Pancreas (tissue), 10 donors: Measurements from ENCODE around the gene SCAMP5. TPM values are rescaled to one million over a fixed set of nuclear protein-coding genes. Genes with fewer than 3 reads are reported as not detected.
A peak's percentile ranks its signal among the peaks of the same experiment; 100 is the strongest.

ENCODE experiments used
- ATAC-seq, 4 donors: fragments of 200-7000 bp; cut with Tn5 transposase; one replicate each; pipeline versions ENCODE4 v1.8.0 to v1.9.1; 2020; ENCODE audit warnings: mild to moderate bottlenecking in 4 of 4, moderate library complexity in 4 of 4
- DNase-seq, 6 donors: peaks; one replicate each; pipeline ENCODE4 v3.0.0-alpha.2; 2020
- FAIRE-seq: peaks from 2 replicates; lab custom pipeline; 2012; peaks lifted over from hg19 to GRCh38; lab: Jason Lieb, UNC
- H3K27ac ChIP-seq, 4 donors: fragments of 200-600 bp; sonication (generic); 1 replicate in 3 of 4; 2 replicates in 1 of 4; pipeline versions ENCODE4 v1.5.0 to v1.8.0; 2020
- H3K27me3 ChIP-seq, 4 donors: fragments of 200-600 bp; one replicate each; pipeline ENCODE4 v1.8.0; 2021
- H3K36me3 ChIP-seq, 3 donors: fragments of 200-600 bp; sonication (generic) in 1 of 3; one replicate each; pipeline versions ENCODE4 v1.5.0 to v1.8.0; 2020 to 2021
- H3K4me1 ChIP-seq, 3 donors: fragments of 200-600 bp; one replicate each; pipeline ENCODE4 v1.8.0; 2021
- H3K4me3 ChIP-seq, 4 donors: fragments of 200-600 bp; sonication (generic) in 2 of 4; one replicate each; pipeline versions ENCODE4 v1.5.0 to v1.8.0; 2020 to 2021
- H3K9me3 ChIP-seq, 4 donors: fragments of 200-600 bp; one replicate each; pipeline ENCODE4 v1.8.0; 2021
- WGBS, 2 donors: extraction: QIAGEN DNeasy Blood & Tissue Kit; methylation state at CpG; one replicate each; pipeline ENCODE4 v1.1.7; 2013; 5-methylcytosine and 5-hydroxymethylcytosine counted together
- intact Hi-C, 3 donors: fragments of 100-400 bp; cut with DNase I; formaldehyde crosslinking; loops; one replicate each; pipeline versions ENCODE4 v1.11.1 to v1.14.2; 2022
- polyA plus RNA-seq, 2 donors: library from polyadenylated mRNA; stranded (reverse); fragments of 200-250 nt; gene quantifications; one replicate each; pipeline ENCODE4 v1.2.3, GENCODE V29; 2013
- total RNA-seq, 6 donors: library from RNA; stranded (reverse); fragmentation: NEBNext Ultra II Directional in 4 of 6; extraction: Animal tissue kit (Norgen Biotek cat#: 25700) in 4 of 6; gene quantifications; one replicate each; pipeline versions ENCODE4 v1.2.1 to v1.2.4, GENCODE V29; 2021 to 2023
- TF ChIP-seq, protein P1 (sequence below), 4 donors: fragments of 200-600 bp; sonication (generic) in 3 of 4; IDR thresholded peaks; one replicate each; pipeline versions ENCODE4 v1.5.0 to v1.8.0; 2021; ENCODE audit warnings: antibody characterized with exemption in 4 of 4
- donor health status: healthy with polysubstance abuse.
- donor health status: DM: no; HTN: no; CAD: no; lungs with moderate emphysema.
- donor health status: DM: no; HTN: no; CAD: no.
- donor health status: control.
- donor health status: control.
- donor health status: Bipolar disorder and iron deficiency.
- donor health status: DM: yes; HTN: yes; CAD: no.
- donor health status: DM: no; HTN: no; CAD: no.
- donor health status: DM: no; HTN: no; CAD: no.
- donor health status: DM: yes; HTN: yes; CAD: no.

Gene SCAMP5
- total and polyA plus RNA-seq, 8 donors: 24.5 to 59.2 (median 38.8) TPM

DNA sequence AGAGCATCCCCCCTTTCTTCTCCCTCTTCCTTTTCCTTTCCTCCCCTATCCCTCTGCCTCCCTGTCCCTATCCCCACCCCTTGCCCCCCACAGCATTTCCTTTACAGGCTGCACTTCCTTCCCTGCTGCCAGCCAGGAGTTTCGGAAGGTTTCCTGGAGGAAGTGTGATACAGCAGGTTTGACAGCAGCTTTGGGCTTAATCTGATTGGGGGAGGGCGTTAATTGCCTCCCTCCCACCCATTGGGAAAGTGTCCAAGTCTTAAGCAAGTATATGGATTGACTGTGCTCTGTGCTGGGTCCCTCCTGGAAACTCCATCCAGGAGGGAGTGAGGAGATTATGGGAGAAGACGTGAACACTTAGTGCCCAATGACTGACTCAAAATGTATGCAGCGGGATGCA is 1.8 kb downstream of the SCAMP5 start:
- intact Hi-C loops: no loop called here
- WGBS, 2 donors: 47 to 53% methylated on average over 4 of the region's 4 CpGs
- DNase-seq: peak in 1 of 6 donors; percentile 43
- Histone ChIP-seq H3K4me1 (peaks cover 5 to 19% (median 12%) of the 10 kb centered on the region in 3 donors), H3K36me3 (no peaks in the 10 kb centered on the region), H3K27me3 (no peaks in the 10 kb centered on the region), H3K27ac (peak overlapping the region in 2 of 4 donors; percentile 57 to 87), H3K9me3 (no peaks in the 10 kb centered on the region), H3K4me3 (peak overlapping the region in 1 of 4 donors; percentile 77)
- FAIRE-seq: no peak
- TF ChIP-seq, protein P1, sequence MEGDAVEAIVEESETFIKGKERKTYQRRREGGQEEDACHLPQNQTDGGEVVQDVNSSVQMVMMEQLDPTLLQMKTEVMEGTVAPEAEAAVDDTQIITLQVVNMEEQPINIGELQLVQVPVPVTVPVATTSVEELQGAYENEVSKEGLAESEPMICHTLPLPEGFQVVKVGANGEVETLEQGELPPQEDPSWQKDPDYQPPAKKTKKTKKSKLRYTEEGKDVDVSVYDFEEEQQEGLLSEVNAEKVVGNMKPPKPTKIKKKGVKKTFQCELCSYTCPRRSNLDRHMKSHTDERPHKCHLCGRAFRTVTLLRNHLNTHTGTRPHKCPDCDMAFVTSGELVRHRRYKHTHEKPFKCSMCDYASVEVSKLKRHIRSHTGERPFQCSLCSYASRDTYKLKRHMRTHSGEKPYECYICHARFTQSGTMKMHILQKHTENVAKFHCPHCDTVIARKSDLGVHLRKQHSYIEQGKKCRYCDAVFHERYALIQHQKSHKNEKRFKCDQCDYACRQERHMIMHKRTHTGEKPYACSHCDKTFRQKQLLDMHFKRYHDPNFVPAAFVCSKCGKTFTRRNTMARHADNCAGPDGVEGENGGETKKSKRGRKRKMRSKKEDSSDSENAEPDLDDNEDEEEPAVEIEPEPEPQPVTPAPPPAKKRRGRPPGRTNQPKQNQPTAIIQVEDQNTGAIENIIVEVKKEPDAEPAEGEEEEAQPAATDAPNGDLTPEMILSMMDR (IDR thresholded peaks at IDR 0.05): no peak
- ATAC-seq: peak in 2 of 4 donors; percentile 10 to 20

DNA sequence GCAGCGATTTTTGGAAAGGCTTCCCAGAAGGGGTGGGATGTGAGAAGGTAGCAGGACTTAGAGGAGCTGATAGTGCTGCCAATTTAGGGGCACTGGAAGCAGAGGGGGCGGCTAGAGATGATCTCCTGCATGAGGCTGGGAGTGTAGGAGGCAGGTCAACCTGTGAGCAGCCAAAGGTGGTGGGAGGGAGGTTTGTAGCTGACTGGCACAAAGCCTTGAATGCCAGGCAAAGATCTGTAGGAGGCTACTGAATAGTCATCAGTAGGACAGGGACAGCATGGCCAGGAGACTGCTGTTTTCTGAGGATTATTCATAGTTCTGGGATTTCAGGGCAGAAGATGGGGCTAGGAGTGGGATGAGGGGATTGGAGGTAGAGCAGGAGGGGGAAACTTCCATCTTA is 2.2 kb downstream of the SCAMP5 start:
- no peak for ATAC-seq
- H3K27me3 ChIP-seq: no peaks in the 10 kb centered on the region
- WGBS, 2 donors: 88 to 93% methylated on average over 2 of the region's 2 CpGs
- no peak for FAIRE-seq
- H3K4me1 ChIP-seq: peaks cover 5 to 19% (median 12%) of the 10 kb centered on the region in 3 donors
- intact Hi-C loops: no loop called here
- H3K27ac ChIP-seq: peak overlapping the region in 1 of 4 donors; percentile 87
- no peak overlapping the region for H3K4me3 ChIP-seq
- H3K36me3 ChIP-seq: no peaks in the 10 kb centered on the region
- TF ChIP-seq, protein P1 (IDR thresholded peaks at IDR 0.05): no peak
- DNase-seq: no peak
- H3K9me3 ChIP-seq: no peaks in the 10 kb centered on the region

DNA sequence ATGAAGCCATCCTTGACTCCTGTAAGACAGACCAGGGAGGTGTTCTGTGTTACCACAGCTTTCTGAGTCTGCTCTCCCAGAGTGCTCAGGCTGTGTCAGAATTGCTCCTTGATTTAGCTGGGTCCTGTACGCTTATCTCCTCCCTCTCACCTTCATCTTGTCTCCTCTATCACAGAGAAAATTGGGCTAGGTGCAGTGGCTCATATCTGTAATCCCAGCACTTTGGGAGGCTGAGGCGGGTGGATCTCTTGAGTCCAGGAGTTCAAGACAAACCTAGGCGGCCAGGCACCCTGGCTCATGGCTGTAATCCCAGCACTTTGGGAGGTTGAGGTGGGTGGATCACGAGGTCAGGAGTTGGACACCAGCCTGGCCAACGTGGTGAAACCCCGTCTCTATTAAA is 5.9 kb downstream of the SCAMP5 start:
- WGBS, 2 donors: 75 to 83% methylated on average over 6 of the region's 6 CpGs
- Histone ChIP-seq H3K9me3 (no peaks in the 10 kb centered on the region), H3K36me3 (no peaks in the 10 kb centered on the region), H3K27me3 (no peaks in the 10 kb centered on the region), H3K27ac (no peak overlapping the region), H3K4me3 (no peak overlapping the region), H3K4me1 (peaks cover 5 to 19% (median 16%) of the 10 kb centered on the region in 3 donors)
- TF ChIP-seq, protein P1 (IDR thresholded peaks at IDR 0.05): no peak
- intact Hi-C loops: no loop called here
- ATAC-seq (no peak), FAIRE-seq (no peak), DNase-seq (peak in 1 of 6 donors; percentile 17)

DNA sequence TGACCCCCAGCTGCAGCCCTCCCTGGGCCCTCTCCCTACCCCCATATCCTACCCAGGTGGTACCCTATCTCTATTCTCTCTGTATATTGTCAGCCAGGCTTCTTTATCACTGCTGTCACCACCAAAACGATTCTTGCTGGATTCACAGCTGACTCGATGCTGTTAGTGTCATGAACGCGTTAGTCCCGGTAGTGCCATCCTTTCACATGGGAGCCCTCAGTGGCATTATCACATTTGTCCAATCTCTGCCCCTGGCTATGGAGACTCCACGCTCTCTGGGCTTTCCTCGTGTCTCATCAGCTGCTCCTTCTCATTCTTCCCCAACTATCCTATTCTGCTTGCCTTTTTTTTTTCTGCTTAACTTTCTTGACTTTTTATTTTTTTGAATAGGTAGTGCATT is 7.0 kb downstream of the SCAMP5 start:
- Histone ChIP-seq H3K36me3 (no peaks in the 10 kb centered on the region), H3K4me3 (no peak overlapping the region), H3K4me1 (peaks cover 5 to 16% (median 13%) of the 10 kb centered on the region in 3 donors), H3K27ac (no peak overlapping the region), H3K9me3 (no peaks in the 10 kb centered on the region), H3K27me3 (no peaks in the 10 kb centered on the region)
- intact Hi-C loops: no loop called here
- 60 to 61% methylated on average over 7 of the region's 7 CpGs for WGBS, 2 donors
- TF ChIP-seq, protein P1 (IDR thresholded peaks at IDR 0.05): no peak
- ATAC-seq (no peak), FAIRE-seq (no peak), DNase-seq (no peak)

DNA sequence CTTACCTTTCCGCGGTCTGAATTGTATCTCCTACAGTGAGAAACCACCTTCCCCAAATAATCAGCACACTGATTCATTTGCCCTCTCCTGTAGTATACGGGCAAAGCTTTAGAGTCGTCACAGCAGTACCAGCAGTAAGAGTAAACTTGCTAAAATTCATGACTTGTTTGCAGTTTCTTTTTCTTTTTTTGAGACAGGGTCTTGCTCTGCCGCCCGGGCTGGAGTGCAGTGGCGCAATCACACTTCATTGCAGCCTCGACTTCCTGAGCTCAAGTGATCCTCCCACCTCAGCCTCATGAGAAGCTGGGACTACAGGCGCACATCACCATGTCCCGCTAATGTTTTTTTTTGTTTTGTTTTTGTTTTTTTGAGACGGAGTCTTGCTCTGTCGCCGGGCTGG is 11.9 kb downstream of the SCAMP5 start:
- Histone ChIP-seq H3K4me3 (no peak overlapping the region), H3K36me3 (no peaks in the 10 kb centered on the region), H3K4me1 (peaks cover 0 to 4% (median 0%) of the 10 kb centered on the region in 3 donors), H3K27ac (no peak overlapping the region), H3K27me3 (no peaks in the 10 kb centered on the region), H3K9me3 (no peaks in the 10 kb centered on the region)
- TF ChIP-seq, protein P1 (IDR thresholded peaks at IDR 0.05): no peak
- ATAC-seq (no peak), DNase-seq (no peak), FAIRE-seq (no peak)
- 92 to 96% methylated on average over 13 of the region's 13 CpGs for WGBS, 2 donors
- intact Hi-C loops: no loop called here
